Measurements from ENCODE around the gene BLVRA.
"Not testable (repeated sequence)": the region's sequence is repeated elsewhere in the genome, so short reads cannot be mapped to it uniquely, and the experiment has no call there.

BLVRA gene

DNA sequence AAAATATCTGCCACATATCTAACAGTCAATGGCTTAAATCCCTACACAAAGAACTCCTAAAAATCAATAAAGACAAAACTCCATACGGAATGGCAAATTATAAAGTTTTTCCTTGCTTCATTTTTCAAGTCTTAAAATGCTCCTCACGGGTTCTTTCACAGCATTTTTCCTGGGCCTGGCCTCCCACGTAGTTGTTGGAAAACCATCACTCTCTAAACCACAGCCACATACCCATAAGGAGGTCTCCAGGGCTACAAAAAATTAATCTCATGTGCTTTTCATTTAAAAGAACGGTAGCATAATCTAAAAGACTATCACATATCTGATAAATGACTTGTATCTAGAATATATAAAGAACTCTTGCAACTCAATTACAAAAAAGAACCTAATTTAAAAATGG lies 32.0 kb upstream of the BLVRA start:
- TF ChIP-seq, protein P1, sequence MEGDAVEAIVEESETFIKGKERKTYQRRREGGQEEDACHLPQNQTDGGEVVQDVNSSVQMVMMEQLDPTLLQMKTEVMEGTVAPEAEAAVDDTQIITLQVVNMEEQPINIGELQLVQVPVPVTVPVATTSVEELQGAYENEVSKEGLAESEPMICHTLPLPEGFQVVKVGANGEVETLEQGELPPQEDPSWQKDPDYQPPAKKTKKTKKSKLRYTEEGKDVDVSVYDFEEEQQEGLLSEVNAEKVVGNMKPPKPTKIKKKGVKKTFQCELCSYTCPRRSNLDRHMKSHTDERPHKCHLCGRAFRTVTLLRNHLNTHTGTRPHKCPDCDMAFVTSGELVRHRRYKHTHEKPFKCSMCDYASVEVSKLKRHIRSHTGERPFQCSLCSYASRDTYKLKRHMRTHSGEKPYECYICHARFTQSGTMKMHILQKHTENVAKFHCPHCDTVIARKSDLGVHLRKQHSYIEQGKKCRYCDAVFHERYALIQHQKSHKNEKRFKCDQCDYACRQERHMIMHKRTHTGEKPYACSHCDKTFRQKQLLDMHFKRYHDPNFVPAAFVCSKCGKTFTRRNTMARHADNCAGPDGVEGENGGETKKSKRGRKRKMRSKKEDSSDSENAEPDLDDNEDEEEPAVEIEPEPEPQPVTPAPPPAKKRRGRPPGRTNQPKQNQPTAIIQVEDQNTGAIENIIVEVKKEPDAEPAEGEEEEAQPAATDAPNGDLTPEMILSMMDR (IDR thresholded peaks at IDR 0.05; ENCODE audit: borderline replicate concordance, insufficient read depth, low read depth, low read length), result no peak
- no peak overlapping the region for H3K4me3 ChIP-seq (ENCODE audit: low read depth, low read length)

DNA sequence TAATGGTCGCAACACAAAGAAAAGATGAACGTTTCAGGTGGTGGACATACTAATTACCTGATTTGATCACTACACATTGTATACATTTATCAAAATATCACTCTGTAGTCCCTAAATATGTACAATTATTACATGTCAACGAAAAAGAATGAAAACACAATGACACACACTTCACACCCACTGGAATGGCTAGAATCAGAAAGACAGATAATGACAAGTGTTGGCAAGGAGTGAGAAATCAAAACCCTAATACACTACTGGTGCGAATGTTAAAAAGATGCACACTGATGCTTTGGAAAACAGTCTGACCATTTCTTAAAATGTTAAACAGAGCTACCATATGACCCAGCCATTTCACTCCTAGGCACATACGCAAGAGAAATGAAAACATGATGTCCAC lies 31.5 kb upstream of the BLVRA start:
- TF ChIP-seq, protein P1 (IDR thresholded peaks at IDR 0.05; ENCODE audit: borderline replicate concordance, insufficient read depth, low read depth, low read length), result no peak
- no peak overlapping the region for H3K4me3 ChIP-seq (ENCODE audit: low read depth, low read length)

DNA sequence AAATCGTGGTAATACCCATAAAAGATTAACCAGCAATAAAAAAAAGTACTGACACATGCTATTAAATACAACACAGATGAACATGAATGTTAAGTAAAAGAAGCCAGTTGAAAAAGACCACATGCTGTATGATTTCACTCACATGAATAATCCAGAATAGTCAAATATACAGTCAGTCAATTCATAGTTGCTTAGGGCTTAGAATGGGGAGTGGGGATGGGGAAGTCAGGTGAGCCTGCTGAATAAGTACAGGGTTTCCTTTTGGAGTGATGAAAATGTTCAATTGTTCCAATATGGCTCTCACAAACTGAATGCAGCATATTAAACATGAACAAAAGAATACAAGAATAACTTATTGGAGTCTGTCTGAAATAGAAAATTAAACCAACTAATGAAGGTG lies 31.0 kb upstream of the BLVRA start:
- H3K4me3 ChIP-seq (ENCODE audit: low read depth, low read length), result no peak overlapping the region
- TF ChIP-seq, protein P1 (IDR thresholded peaks at IDR 0.05; ENCODE audit: borderline replicate concordance, insufficient read depth, low read depth, low read length), result no peak

DNA sequence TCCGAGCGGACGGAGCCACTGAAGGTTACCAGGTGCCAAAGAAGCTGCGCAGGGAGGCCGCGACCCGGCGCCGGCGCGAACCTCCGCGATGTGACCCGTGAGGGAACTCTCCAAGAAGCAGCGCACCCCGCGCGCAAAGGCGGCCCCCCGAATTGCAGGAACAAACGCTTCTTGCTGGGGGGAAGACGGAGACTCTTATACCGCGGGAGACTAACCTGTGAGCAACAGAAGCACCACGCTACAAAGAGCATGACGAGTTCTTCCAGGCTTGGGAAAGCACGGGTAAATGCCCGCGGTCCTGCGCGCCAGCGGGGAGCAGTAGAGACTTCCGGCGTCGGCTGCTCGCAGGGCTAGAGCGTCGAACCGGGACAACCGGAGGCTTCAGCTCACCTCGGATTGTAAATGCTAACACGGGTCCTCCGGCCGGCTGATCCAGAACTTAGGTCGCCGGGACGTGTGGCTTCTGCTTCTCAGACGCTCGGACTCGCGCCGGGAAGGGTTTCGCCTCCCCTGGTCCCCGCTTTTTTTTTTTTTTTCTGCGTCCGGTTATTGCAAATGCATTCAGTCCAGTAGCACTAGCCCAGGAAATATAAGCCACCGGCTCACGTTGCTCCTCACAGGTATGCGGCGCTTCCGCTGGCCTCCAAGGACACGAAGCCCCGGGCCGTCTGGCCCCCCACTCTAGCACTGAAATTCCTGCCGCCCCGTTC lies 29.1 kb upstream of the BLVRA start, which contains the start of gene COA1:
Gene COA1 (minus strand): TSS at position 310 of the 710 bp plus-strand sequence. CDS start 80,909 bp downstream, outside the sequence.
- TF ChIP-seq, protein P1 (IDR thresholded peaks at IDR 0.05; ENCODE audit: borderline replicate concordance, insufficient read depth, low read depth, low read length), result 0 out of 2 replicates have a peak, but pooled peaks have one; percentile 19
- peak within 1 kb of the TSS; percentile 67 for H3K4me3 ChIP-seq (ENCODE audit: low read depth, low read length)

DNA sequence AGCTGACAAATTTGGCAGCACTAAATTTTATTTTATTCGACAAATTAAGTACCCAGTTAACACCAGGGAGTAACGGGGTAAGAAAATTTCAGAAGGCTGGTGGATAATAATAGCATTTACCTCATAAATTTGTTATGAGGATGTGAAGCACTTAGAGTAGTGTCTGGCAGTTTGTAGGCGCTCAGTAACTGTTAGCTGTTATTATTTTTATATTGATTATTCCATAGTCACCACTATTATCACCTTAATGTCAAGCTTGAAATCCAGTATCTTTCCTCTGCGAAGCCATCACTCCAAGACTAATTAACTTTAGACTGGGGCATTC lies 28.6 kb upstream of the BLVRA start:
- TF ChIP-seq, protein P1 (IDR thresholded peaks at IDR 0.05; ENCODE audit: borderline replicate concordance, insufficient read depth, low read depth, low read length), result no peak
- peak overlapping the region; percentile 67 for H3K4me3 ChIP-seq (ENCODE audit: low read depth, low read length)

DNA sequence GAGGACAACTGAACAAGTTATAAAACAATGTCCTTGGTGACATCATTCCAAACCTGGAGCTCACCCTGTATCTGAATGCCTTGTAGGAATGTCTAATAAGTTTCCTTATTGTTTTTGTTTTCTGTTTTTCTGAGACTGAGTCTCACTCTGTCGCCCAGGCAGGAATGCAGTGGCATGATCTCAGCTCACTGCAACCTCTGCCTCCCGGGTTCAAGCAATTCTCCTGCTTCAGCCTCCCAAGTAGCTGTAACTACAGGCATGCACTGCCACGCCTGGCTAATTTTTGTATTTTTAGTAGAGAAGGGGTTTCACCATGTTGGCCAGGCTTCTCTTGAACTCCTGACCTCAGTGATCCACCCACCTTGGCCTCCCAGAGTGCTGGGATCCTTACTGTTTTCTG lies 27.0 kb upstream of the BLVRA start:
- not testable (repeated sequence) for H3K4me3 ChIP-seq (ENCODE audit: low read depth, low read length)

DNA sequence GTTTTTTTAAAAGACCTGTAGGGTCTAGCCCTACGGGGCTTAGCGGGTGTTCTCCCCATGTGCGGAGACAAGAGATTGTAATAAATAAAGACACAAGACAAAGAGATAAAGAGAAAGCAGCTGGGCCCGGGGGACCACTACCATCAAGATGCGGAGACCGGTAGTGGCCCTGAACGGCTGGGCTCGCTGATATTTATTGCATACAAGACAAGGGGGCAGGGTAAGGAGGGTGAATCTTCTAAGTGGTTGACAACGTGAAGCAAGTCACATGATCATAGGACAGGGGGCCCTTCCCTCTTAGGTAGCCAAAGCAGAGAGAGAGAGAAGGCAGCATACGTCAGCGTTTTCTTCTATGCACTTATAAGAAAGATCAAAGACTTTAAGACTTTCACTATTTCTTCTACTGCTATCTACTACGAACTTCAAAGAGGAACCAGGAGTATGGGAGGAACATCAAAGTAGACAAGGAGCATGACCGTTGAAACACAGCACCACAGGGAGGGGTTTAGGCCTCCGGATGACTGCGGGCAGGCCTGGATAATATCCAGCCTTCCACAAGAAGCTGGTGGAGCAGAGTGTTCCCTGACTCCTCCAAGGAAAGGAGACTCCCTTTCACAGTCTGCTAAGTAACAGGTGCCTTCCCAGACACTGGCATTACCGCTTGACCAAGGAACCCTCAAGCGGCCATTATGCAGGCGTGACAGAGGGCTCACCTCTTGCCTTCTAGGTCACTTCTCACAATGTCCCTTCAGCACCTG lies 23.7 kb upstream of the BLVRA start:
- not testable (repeated sequence) for H3K4me3 ChIP-seq (ENCODE audit: low read depth, low read length)

DNA sequence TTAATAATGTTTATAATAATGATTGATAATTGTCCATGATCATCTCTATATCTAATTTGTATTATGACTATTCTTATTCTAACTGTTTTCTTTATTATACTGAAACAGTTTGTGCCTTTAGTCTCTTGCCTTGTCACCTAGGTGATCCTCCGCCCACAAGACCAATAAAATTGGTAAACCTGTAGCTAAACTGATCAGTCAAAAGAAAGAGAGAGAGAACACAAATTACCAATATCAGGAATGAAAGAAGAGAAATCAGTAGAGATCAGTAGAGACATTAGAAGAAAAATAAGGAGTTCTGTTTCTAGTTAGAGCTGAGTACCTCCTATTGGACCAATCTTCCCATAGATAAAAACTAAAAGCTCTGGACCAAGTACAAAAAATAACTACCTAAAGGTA lies 23.1 kb upstream of the BLVRA start:
- H3K4me3 ChIP-seq (ENCODE audit: low read depth, low read length), result no peak overlapping the region
- TF ChIP-seq, protein P1 (IDR thresholded peaks at IDR 0.05; ENCODE audit: borderline replicate concordance, insufficient read depth, low read depth, low read length), result no peak

All from GM12875 (cell line).